Fibroblast of upper back skin (primary cell): Measurements from ENCODE around the gene CMKLR1.

ENCODE experiments used
- DNase-seq: peaks from one replicate; pipeline ENCODE4 v3.0.0-alpha.2; 2013

Gene CMKLR1

GRCh38 chr12:108333898-108334699 lies 5.0 kb downstream of the CMKLR1 start:
- peak; percentile 14 for DNase-seq

GRCh38 chr12:108332791-108333382 lies 6.2 kb downstream of the CMKLR1 start:
- DNase-seq, result no peak

GRCh38 chr12:108328420-108328819 lies 10.7 kb downstream of the CMKLR1 start:
- no peak for DNase-seq

- DNase-seq, result no peak
Observed at GRCh38 chr12:108327621-108328344, 11.3 kb downstream of the CMKLR1 start.

- DNase-seq, result no peak
Observed at GRCh38 chr12:108326254-108326750, 12.8 kb downstream of the CMKLR1 start.

- no peak for DNase-seq
Observed at GRCh38 chr12:108325549-108325948, 13.6 kb downstream of the CMKLR1 start.

- no peak for DNase-seq
Observed at GRCh38 chr12:108325018-108325358, 14.1 kb downstream of the CMKLR1 start.

- no peak for DNase-seq
Observed at GRCh38 chr12:108324351-108325017, 14.6 kb downstream of the CMKLR1 start.

- no peak for DNase-seq
Observed at GRCh38 chr12:108323581-108323980, 15.5 kb downstream of the CMKLR1 start.

GRCh38 chr12:108322998-108323397 lies 16.1 kb downstream of the CMKLR1 start:
- DNase-seq, result no peak

- DNase-seq, result no peak
Observed at GRCh38 chr12:108321688-108322087, 17.4 kb downstream of the CMKLR1 start.

- DNase-seq, result no peak
Observed at GRCh38 chr12:108320507-108321293, 18.4 kb downstream of the CMKLR1 start.

- no peak for DNase-seq
Observed at GRCh38 chr12:108319277-108320234, 19.6 kb downstream of the CMKLR1 start.

- DNase-seq, result no peak
Observed at GRCh38 chr12:108318472-108319275, 20.4 kb downstream of the CMKLR1 start.

GRCh38 chr12:108317308-108318234 lies 21.5 kb downstream of the CMKLR1 start:
- DNase-seq, result no peak

GRCh38 chr12:108316176-108317086 lies 22.7 kb downstream of the CMKLR1 start:
- DNase-seq, result no peak

- no peak for DNase-seq
Observed at GRCh38 chr12:108315486-108316105, 23.5 kb downstream of the CMKLR1 start.
